Measurements from ENCODE around the gene PDZD2. TPM values are rescaled to one million over a fixed set of nuclear protein-coding genes. Genes with fewer than 3 reads are reported as not detected.

The PDZD2 gene
- total and polyA plus RNA-seq, 9 donors = 21.2 to 58.2 (median 37.8) TPM

DNA sequence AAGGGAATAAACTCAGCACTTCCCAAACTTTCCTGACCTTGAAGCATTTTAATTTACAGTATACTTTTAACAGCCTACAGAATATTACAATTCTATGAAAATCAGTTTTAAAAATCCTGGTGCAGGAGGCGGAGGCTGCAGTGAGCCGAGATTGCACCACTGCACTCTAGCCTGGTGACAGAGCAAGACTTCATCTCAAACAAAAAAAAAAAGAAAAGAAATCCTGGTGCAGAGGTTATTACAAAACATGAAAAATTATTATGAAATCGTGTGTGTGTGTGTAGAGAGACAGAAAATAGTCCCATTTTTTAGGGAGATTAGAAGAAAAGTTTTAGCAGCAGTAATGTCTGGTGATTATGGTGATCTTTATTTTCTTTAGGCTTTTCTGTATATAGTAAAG lies 508.3 kb downstream of the PDZD2 start:
- 54 to 70% (median 54%) methylated on average over 3 of the region's 3 CpGs for whole genome bisulfite sequencing, 3 donors
- peaks cover 14% of the 10 kb centered on the region for H3K4me1 ChIP-seq (ENCODE audit: insufficient read depth)
- TF ChIP-seq POLR2A (IDR thresholded peaks at IDR 0.05) = no peak
- TF ChIP-seq EP300 (IDR thresholded peaks at IDR 0.05) = no peak
- TF ChIP-seq, protein P1, sequence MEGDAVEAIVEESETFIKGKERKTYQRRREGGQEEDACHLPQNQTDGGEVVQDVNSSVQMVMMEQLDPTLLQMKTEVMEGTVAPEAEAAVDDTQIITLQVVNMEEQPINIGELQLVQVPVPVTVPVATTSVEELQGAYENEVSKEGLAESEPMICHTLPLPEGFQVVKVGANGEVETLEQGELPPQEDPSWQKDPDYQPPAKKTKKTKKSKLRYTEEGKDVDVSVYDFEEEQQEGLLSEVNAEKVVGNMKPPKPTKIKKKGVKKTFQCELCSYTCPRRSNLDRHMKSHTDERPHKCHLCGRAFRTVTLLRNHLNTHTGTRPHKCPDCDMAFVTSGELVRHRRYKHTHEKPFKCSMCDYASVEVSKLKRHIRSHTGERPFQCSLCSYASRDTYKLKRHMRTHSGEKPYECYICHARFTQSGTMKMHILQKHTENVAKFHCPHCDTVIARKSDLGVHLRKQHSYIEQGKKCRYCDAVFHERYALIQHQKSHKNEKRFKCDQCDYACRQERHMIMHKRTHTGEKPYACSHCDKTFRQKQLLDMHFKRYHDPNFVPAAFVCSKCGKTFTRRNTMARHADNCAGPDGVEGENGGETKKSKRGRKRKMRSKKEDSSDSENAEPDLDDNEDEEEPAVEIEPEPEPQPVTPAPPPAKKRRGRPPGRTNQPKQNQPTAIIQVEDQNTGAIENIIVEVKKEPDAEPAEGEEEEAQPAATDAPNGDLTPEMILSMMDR (IDR thresholded peaks at IDR 0.05) = no peak
- no peak overlapping the region for H3K27ac ChIP-seq
- no peak overlapping the region for H3K4me3 ChIP-seq
- no peaks in the 10 kb centered on the region for H3K36me3 ChIP-seq
- no peaks in the 10 kb centered on the region for H3K9me3 ChIP-seq
- no peaks in the 10 kb centered on the region for H3K27me3 ChIP-seq
- intact Hi-C loops (cut with DNase I) = no loop called here
- no peak for DNase-seq

DNA sequence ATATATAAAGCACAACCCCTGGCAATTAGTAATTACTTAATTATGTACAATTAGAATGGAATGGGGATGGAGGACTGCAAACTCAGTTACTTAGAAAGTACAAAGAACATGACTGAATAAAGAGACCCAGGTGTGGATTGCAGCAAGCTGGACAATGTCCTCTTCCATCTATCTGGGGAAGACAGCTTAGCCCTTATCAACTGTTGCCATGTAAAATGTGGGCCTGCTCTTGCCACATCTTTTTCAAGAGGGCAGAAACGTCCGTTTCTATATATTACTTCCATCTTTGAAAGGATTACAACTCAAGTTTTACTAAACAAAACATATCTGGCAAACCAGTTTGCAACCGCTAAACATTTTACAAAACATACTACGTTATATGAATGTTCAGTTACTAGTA lies 509.0 kb downstream of the PDZD2 start:
- 90 to 93% (median 92%) methylated on average over 4 of the region's 4 CpGs for WGBS, 3 donors
- H3K4me1 ChIP-seq (ENCODE audit: insufficient read depth) = peaks cover 17% of the 10 kb centered on the region
- H3K27me3 ChIP-seq = no peaks in the 10 kb centered on the region
- H3K4me3 ChIP-seq = no peak overlapping the region
- intact Hi-C loops (cut with DNase I) = no loop called here
- no peak for DNase-seq
- no peak overlapping the region for H3K27ac ChIP-seq
- TF ChIP-seq POLR2A (IDR thresholded peaks at IDR 0.05) (no peak), EP300 (IDR thresholded peaks at IDR 0.05) (no peak)
- TF ChIP-seq, protein P1 (IDR thresholded peaks at IDR 0.05) = no peak
- H3K36me3 ChIP-seq = no peaks in the 10 kb centered on the region
- H3K9me3 ChIP-seq = no peaks in the 10 kb centered on the region

DNA sequence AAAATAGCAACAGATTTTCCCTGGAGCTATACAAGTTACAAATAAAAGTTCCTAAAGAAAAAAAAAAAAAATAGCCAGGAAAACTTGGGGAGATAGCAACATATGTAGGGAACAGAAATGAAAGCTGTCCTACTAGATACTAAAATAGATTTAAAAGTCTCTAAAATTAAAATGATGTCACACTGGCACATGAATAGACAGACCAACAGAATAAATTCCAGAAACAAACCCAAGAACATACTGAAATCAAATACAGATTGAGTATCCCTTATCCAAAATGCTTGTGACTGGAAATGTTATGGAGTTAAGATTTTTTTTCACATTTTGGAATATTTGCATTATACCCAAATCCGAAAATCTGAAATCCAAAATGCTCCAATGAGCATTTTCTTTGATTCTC lies 511.4 kb downstream of the PDZD2 start:
- 87 to 95% (median 90%) methylated on average over 1 of the region's 1 CpG for WGBS, 3 donors
- no peak overlapping the region for H3K27ac ChIP-seq
- H3K27me3 ChIP-seq = no peaks in the 10 kb centered on the region
- no peak for DNase-seq
- TF ChIP-seq POLR2A (IDR thresholded peaks at IDR 0.05) (no peak), EP300 (IDR thresholded peaks at IDR 0.05) (no peak)
- TF ChIP-seq, protein P1 (IDR thresholded peaks at IDR 0.05) = no peak
- H3K4me1 ChIP-seq (ENCODE audit: insufficient read depth) = peaks cover 13% of the 10 kb centered on the region
- no peak overlapping the region for H3K4me3 ChIP-seq
- no peaks in the 10 kb centered on the region for H3K9me3 ChIP-seq
- no peaks in the 10 kb centered on the region for H3K36me3 ChIP-seq
- intact Hi-C loops (cut with DNase I) = no loop called here

DNA sequence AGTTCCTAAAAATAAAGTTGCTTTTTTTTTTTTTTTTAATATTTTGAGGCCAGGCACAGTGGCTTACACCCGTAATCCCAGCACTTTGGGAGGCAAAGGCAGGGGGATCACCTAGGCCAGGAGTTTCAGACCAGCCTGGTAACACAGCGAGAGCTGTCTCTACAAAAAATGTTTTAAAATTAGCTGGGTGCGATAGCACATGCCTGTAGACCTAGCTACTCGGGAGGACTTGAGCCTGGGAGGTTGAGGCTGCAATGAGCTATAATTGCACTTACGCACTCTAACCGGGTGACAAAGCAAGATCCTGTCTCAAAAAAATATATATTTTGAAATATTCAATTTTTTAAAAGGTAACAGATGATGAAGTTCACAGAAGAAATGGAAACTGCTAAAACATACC lies 512.3 kb downstream of the PDZD2 start:
- no peak overlapping the region for H3K27ac ChIP-seq
- no peak for TF ChIP-seq POLR2A (IDR thresholded peaks at IDR 0.05)
- TF ChIP-seq, protein P1 (IDR thresholded peaks at IDR 0.05) = no peak
- no peak for TF ChIP-seq EP300 (IDR thresholded peaks at IDR 0.05)
- no peaks in the 10 kb centered on the region for H3K9me3 ChIP-seq
- H3K27me3 ChIP-seq = no peaks in the 10 kb centered on the region
- no peak for DNase-seq
- no peaks in the 10 kb centered on the region for H3K36me3 ChIP-seq
- peaks cover 9% of the 10 kb centered on the region for H3K4me1 ChIP-seq (ENCODE audit: insufficient read depth)
- 87 to 93% (median 88%) methylated on average over 6 of the region's 6 CpGs for WGBS, 3 donors
- intact Hi-C loops (cut with DNase I) = no loop called here
- no peak overlapping the region for H3K4me3 ChIP-seq

DNA sequence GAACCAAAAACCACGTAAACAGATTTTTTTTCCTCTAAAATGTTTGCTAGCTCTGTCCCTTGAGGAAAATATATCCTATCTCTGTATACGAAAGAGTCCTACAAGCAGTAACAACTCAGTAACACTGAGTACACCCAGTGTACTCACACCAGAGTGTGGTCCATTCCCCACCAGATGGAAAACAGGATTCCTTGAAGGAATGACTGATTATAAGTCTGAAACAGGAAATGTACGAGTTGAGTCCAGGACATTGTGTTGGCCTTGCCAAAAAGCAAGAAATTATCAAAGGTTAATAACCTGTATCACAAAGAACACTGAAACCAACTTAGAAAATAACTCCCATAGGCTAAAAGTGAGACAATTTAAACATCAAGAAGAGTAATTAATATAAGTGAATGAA lies 514.8 kb downstream of the PDZD2 start:
- H3K36me3 ChIP-seq = no peaks in the 10 kb centered on the region
- no peak overlapping the region for H3K4me3 ChIP-seq
- 10 to 13% (median 11%) methylated on average over 3 of the region's 3 CpGs for WGBS, 3 donors
- no peaks in the 10 kb centered on the region for H3K9me3 ChIP-seq
- peaks cover 18% of the 10 kb centered on the region for H3K4me1 ChIP-seq (ENCODE audit: insufficient read depth)
- H3K27me3 ChIP-seq = no peaks in the 10 kb centered on the region
- no peak overlapping the region for H3K27ac ChIP-seq
- DNase-seq = no peak
- intact Hi-C loops (cut with DNase I) = no loop called here
- TF ChIP-seq EP300 (IDR thresholded peaks at IDR 0.05) (no peak), POLR2A (IDR thresholded peaks at IDR 0.05) (no peak)
- TF ChIP-seq, protein P1 (IDR thresholded peaks at IDR 0.05) = no peak
